GM18519 (cell line): ENCODE measurements around the gene SRGAP3.

ENCODE experiments used
- ATAC-seq: cut with Tn5 transposase; IDR thresholded peaks from one replicate; pipeline ENCODE4 v1.9.1; 2021; ENCODE audit warnings: mild to moderate bottlenecking, moderate library complexity; ENCODE audit not compliant: unreplicated experiment, low FRiP score

Gene SRGAP3

DNA sequence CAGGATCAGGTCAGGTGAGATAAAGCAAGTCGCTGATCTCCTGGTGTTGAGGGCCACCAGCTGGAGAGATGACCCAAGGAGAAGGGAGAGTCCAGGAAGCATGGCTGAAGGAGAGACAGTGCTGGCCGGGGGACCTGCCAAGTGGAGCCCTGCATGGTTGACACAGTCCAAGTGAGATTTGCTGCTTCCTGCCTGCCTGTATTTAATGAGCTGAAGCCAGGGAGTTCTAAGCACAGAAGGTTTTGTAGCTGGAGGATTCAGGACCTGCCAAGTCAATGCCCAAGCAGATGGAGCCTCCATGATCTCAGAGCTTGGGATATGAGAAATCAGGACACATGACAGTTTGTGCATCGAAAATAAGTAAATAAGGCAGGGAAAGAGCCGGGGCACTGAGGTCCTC is 125.6 kb downstream of the SRGAP3 start:
- ATAC-seq: no peak

DNA sequence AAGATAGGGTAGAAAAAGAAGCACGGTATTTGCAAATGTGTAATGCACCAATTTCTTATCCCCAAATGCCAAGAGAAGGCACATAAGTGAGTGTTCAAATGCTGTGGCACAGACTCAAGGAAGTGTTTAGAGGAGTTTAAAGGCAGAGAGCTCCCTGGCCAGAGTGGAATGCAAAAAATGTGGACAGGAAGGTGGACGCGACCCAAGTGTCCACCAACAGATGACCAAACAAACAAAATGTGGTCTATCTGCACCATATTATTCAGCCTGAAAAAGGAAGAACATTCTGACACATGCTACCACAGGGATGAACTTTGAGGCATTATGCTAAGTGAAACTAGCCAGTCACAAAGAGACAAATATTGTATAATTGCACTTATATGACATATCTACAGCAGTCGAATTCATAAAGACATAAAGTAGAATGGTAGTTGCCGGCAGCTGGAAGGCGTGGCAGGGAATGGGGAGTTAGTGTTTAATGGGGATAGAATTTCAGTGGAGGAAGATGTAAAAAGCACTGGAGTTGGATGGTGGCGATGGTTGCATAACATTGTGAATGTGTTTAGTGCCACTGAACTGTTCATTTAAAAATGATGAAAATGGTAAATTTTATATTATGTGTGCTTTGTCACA is 126.6 kb downstream of the SRGAP3 start:
- no peak for ATAC-seq

DNA sequence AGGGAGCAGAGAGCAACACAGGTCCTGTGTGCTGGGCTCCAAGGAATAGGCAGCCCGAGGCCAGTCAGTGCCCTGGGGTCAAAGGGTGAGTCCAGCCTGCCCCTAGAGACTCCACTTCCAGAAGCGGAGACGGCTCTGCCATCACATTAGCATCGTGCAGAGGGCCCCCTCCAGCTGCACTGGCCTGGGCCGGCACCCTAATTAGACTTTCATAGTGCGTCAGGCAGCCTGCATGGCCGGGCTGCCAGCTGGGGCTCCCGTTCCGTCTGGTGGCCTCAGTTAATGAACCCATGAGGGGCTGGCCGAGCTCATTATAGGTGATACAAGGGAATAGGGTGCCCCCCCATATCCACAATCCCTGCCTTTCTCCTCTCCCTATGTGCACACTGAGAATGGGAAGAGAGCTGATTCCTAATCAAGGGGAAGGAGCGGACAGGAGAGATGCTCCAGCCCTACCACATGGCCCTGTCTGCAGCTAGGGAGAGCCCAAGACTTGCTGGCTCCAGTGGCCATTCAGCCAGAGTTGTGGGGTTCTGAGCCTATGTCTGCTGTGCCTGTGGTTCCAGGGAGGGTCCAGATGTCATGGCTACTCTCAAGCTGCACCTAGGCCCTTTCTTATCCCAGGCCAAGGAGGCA is 128.0 kb downstream of the SRGAP3 start:
- ATAC-seq: no peak

DNA sequence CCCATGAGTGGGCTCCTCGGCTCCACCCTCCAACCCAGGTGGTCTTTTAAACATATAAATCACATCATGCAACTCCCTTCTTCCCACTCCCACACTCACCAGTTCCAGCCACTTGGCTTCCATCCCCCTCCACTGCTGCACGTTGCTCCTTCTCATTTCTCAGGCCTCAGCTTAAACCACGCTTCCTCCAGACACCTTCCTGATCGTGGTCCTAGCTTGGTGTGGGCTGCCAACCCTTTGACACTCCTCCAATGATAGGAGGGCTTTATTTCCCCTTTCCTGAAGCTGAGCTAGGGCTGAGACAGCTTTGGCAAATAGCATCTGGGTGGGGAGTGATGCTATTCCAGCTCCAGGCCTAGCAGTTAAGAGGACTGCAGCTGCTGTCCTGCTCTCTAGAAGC is 130.1 kb downstream of the SRGAP3 start:
- no peak for ATAC-seq

DNA sequence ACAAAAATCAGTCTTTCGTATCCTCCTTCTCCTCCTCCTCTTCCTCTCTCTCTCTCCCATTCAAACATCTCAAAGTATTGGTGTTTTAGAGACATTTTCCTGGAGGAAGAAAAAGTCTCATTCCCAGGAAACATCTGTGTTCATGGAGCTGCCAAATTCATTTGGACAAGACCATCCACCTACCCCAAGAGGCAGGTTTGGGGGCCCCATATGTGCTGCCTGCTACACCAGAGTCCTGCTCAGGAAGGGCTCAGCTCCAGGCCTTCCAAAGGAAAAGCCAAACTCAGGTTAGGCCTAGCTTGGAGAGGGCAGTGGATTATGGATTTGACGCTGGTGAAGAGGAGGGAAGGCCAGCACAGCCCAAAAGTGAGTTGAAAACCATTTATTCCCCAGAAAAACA is 131.2 kb downstream of the SRGAP3 start:
- no peak for ATAC-seq

DNA sequence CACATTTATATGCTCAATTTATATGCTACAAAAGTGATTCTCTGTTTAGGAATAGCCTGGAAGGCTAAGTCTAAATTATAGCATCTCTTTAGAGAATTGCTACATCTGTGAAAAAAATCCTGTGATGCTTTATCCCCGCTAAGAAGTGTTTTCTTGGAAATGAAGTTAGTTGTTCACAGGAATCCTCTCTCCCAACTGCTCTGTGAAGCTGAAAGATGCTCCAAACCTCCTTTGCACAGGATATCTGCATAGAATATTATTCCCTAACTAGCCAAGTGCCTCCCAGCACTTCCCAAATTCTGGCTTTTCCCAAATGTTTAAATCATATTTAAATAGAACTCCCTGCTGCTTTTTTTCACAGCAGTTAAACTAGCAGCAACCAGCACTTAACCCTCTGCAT is 132.2 kb downstream of the SRGAP3 start:
- ATAC-seq: no peak

DNA sequence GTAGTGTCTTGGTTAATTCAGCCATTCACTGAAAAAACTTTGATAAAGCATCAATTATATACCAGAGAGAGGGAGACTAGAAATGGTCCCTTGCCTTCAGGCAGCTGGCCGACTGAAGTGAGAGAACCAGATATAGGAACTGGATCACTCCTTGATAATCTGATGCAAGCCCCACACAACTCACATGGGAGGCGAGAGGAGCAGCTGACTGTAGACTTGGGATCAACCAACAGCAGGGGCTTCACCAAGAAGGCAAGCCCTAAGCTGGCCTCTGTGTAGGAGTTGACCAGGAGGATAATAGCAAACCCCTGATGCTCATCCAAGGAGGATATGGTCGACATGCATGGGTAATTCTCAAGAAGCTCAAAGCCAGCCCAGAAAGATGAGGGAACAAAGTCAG is 133.1 kb downstream of the SRGAP3 start:
- ATAC-seq: no peak

DNA sequence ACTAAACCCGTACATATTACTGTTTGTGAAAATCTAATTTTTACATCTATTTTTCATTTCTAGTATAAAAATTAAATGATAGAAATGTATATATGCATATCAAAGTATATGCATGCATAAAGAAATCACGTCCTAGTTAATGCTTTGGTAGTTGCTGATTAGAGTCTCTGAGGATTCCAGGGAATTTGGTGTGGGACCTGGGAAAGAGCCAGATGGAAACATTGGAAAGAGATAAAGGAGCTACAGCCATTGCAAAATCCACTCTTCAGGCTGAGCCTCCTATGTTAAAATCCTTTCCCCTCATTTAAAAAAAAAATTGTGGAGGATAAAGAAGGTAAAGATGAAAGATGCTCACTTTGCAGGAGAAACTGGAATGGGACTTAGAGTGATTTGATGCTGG is 134.1 kb downstream of the SRGAP3 start:
- no peak for ATAC-seq

DNA sequence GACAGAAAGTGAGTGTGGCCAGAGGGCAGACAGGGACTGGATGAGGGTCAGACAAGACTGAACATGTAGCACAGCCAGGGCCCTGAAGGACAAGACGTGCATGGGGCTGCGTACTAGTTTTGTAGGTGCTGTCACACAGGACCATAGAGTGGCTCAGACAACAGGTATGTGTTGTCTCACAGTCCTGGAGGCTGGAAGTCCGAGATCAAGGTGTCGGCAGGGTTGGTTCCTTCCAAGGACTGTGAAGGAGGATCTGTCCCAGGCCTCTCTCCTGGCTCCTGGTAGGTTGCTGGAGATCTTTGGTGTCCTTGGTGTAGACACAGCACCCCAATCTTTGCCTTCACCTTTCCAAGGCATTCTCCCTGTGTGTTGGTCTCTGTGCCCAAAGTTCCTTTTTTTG is 136.4 kb downstream of the SRGAP3 start:
- no peak for ATAC-seq

DNA sequence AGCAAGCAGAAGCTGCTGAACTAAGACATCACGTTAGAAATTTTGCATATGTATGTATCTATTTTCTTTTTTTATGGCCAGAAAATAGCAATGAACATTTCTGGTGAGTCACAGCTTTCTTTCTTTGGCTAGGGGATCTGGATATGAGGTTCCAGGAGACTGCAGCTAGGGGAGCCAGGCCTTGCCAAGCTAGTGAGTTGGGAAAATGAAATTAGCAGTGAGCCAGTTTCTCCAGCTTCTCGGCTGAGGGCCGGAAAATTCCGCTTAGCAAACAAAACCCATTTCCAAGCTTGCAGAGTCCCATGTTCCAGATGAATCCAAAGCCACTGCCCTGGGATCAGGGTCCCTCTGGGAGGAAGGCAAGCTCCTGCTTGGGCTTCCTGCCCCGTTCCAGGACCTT is 137.6 kb downstream of the SRGAP3 start:
- no peak for ATAC-seq

DNA sequence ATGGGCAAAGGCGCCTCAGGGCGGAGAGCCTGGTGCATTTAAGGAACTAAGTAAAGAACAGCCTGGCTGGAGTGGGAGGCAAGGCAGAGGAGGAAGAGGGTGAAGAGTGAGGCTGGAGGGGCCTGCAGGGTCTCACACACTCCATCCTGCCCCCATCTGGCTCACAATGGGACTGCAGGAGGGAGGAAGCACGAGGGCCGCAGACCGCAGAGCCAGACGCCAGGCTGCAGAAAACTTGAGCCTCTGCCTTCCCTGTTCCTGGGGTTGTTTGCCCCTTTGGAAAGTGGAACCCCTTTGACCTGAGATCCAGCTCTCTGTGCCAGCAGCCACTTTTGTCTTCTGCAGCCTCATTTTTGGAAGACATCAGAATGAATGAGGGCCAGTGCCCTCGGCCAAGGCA is 138.0 kb downstream of the SRGAP3 start:
- no peak for ATAC-seq

DNA sequence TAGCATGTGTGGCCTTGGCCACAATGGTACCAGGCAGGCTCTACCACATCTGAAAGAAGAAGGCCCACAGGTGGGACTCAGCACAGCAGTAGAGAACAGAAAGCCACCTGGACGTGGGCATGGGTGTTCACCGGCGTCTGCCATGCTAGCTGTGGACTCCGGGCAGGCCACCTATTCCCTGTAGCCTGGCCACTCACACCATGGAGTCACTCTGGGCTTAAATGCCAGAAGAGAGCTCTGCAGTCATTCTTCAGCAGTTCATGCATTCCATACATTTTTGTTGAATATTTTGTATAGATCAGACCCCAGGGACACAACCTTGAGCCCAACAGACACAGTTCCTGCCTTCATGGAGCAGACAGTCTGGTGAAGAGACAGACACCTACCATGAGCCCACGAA is 138.6 kb downstream of the SRGAP3 start:
- ATAC-seq: no peak

DNA sequence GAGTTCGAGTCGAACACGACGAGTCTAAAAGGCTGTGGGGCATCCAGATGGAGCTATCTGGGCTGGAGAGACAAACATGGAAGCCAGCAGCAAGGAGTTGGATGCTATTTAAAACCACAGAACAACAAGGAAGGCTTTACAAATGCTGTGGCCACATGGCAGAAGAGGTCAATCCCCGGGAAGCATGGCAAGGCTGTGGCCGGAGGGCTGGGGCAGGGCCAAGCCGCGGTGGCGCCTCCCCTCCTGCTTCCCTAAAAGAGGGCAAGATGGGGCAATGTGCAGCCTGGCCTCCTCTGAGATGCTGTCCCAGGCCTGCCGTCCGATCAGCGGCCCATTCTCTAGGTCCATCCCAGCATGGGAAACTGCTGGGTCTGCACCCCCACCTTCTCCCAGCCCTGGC is 139.1 kb downstream of the SRGAP3 start:
- no peak for ATAC-seq

DNA sequence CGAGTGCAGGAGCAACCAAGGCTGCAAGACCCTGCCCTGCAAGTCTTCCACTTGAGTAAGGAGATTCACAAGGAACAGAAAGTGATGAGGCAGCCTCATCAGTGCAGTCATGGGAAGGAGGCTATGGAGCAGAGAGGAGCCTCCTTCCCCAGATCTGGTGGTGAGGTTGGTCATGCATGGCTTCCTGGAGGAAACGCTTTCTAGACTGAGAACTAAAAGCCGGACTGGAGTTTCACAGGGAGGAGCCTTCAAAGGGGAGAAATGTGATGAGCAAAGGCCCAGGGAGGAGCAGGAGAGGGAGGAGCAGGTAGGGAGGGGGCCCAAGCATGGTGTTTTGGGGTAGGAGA is 139.9 kb downstream of the SRGAP3 start:
- ATAC-seq: no peak

DNA sequence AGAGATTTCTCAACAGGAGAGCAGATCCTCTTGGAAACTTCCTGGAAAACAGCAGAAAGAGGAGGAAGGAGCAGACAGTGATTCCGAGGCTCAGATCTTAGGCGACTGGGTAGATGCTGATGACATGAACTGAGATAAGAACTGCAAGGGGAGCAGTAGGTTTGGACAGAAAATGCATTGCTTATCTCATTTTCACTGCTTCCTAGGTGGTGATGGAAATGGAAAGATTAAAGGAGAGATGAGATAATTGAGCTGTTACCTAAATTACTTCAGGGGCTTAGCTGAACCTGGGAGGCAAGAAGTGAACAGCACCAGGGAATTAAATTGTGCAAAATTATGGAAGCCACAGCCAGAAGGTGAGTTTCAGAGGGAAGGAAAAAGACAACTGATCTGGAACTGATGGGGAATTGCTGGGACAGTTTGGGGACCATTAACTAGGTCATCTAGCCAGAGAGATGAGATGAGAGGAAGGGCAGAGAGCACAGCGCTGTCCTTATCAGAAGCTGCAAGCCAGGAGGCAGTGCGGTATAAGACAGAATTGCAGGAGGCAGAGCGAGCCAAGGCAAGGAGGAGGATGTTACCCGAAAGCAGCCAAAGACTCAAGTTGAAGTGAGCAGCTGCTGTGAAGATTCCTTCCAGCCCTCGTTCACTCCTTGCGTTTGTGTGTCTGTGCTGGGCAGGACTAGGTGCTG is 140.4 kb downstream of the SRGAP3 start:
- no peak for ATAC-seq

DNA sequence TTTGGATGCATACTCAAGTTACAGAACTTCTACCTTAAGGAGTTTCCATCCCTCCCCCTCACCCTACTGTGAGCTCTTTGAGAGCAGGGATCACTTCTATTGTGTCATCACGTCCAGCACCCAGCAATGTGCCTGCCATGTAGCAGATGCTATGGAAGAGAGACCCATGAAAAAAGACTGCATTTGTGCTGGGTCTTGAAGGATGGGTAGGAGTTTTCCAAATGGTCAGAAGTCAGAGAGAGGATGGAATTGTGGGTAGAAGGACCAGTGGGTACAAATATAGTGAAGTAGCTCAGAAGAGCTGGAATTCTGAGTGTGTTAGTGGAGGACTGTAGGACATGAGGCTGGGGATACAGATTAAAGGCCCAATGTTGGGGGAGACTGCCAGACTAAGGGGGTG is 141.7 kb downstream of the SRGAP3 start:
- no peak for ATAC-seq

DNA sequence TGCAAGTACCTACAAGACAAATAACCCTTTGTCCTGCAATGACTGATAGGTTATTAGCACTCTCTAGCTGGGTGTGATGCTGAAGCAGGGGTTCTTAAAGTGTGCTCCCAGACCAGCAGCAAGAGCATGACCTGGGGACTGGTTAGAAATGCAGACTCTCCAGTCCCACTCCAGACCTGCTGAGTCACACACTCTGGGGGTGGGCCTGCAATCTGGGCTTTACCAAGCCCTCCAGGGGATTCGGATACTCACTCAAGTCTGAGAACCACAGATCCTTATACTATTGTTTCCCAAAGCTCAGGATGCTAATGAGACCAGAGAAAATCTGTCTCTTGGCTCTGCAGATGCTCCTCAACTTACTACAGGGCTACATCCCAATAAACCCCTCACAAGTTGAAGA is 144.0 kb downstream of the SRGAP3 start:
- no peak for ATAC-seq

DNA sequence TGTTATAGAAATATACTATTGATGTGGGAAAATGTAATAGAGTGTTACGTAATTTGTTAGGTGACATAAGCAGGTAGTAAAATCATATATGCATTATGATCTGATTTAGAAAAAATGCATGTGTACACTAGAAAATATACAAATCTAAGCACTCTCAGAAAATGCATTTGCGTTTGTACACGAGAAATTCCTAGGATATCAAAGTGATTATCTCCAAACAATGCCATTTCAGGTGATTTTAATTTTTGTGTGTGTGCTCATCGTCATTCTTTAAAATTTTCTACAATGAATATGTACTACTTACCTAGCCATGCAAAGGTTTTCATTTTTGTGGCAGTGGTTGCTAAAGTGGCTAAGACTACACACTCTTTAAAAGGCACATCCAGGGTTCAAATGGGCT is 145.3 kb downstream of the SRGAP3 start:
- no peak for ATAC-seq

DNA sequence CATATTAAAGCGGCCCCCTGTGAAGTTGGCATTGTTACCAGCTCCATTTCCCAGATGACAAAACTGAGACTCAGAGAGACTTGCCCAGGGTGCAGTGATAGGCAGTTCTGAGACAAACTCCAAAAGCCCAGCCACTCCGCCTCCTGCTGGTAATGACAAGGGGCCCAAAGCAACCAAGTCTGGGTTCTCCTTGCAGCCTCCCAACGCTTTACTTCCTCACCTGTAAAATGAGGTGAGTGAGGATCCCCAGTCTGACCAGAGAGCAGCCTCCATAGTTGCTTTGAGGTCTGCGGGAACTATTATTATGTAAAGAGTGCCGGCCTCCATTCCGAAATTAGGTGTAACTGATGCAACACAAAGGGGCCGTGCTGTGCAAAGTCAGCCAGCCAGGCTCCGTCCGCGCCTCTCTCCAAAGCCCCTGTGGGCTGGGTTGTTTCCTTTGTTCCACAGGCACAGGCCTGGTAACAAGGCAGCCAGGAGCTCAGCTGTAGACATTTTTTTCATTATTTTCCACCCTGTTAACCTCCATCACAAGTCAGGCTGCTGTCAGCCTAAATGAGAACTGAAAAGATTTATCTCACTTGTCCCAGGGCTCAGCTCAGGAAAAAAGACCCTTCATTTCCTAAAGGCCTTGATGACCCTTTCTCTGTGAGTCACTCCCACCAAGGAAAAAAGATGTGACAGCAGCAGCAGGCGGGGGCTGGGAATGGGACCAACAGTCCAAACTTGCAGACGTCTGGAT is 147.0 kb downstream of the SRGAP3 start:
- ATAC-seq: no peak

DNA sequence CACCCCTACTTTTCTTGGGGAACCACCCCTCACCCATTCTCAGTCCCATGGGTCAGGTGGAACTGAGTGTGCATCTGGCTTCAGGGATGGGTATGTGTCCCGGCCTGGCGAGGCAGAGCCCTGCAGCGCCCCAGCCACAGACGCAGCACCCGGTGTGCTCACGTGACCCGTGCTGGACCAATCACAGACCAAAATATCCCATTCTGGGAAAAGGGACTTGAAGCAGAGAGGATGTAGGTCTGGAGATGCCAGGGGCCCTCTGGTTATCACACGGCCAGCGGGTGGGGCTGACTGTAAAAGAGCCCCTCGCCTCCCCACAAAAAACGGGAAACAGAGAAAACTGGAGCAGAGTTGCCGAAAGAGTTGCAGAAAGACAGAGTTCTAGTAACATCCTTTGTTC is 148.2 kb downstream of the SRGAP3 start:
- no peak for ATAC-seq

DNA sequence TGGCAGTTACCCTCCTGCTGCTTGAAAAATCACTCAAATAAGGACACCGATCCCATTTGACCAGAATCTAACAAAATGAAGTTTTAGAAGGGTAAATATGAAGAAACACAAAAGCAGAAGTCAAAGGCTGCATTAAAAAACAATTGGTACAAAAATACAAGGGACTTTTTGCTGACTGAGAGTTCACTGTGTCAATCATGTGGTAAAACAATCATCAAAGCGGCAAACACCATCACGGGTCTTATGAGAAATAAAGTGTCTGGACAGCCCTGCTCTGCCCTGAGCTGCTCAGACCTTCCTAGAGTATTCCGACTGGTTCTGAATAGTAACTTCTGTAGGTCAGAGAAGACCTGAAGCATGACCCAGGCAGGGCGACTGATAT is 148.9 kb downstream of the SRGAP3 start:
- ATAC-seq: peak; percentile 56
